LNCAP (cell line): ENCODE data around the gene PBX1.
A peak's percentile ranks its signal among the peaks of the same experiment; 100 is the strongest.

Source experiments
- TF ChIP-seq, protein P1 (sequence below): fragments of 450-650 bp; IDR thresholded peaks from 2 replicates; pipeline ENCODE4 v1.5.1; 2017; ENCODE audit warnings: mild to moderate bottlenecking

PBX1 gene

DNA sequence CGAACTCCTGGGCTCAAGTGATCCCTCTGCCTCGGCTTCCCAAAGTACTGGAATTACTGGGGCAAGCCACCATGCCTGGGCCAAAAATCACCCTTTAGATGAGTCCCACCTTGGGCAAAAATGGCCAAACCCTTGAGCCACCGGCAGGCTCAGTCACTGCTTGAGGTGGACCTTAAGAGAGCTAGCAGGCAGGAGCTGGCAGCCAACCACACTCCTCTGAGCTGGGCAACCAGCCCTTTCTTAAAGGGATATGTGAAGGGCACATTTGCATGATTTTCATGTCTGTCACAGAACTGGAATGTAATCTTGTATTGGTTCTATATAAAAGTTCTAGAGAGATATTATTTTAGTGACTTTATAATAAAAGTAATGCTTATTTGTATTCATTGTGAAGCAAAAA lies 316.5 kb downstream of the PBX1 start:
- TF ChIP-seq, protein P1, sequence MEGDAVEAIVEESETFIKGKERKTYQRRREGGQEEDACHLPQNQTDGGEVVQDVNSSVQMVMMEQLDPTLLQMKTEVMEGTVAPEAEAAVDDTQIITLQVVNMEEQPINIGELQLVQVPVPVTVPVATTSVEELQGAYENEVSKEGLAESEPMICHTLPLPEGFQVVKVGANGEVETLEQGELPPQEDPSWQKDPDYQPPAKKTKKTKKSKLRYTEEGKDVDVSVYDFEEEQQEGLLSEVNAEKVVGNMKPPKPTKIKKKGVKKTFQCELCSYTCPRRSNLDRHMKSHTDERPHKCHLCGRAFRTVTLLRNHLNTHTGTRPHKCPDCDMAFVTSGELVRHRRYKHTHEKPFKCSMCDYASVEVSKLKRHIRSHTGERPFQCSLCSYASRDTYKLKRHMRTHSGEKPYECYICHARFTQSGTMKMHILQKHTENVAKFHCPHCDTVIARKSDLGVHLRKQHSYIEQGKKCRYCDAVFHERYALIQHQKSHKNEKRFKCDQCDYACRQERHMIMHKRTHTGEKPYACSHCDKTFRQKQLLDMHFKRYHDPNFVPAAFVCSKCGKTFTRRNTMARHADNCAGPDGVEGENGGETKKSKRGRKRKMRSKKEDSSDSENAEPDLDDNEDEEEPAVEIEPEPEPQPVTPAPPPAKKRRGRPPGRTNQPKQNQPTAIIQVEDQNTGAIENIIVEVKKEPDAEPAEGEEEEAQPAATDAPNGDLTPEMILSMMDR: no peak

DNA sequence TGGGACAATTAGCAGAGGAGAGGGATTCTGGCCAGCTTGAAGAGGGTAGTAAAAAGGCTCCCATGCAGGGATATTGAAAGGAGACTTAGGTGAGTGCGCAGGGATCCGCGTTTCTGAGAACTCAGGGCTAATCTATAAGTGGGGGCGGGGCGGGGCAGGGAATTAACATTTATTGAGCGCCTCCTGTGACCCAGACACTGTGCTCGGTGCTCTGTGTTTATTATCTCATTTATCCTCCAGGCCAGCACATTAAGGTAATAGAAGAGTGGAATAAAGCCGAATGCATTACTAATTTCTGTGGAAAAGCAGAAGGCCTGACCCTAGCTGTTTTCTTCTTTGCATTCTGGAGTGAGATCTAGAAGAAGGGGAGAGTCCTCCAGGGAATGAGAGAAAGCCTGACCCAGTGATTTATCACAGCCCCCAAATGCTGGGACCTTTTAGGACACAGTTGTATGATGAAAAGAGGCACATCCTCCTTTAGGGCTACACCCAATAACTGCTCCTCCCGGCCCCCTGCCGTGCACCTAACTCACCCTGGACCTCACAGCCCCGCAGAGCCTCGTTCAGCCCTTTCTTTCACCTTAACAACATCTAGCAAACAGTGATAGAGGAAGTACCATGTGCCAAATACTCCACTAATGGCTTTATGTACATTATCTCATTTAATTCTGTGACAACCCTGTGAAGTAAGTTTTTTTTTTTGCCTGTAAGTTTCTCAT lies 317.6 kb downstream of the PBX1 start:
- TF ChIP-seq, protein P1: no peak

DNA sequence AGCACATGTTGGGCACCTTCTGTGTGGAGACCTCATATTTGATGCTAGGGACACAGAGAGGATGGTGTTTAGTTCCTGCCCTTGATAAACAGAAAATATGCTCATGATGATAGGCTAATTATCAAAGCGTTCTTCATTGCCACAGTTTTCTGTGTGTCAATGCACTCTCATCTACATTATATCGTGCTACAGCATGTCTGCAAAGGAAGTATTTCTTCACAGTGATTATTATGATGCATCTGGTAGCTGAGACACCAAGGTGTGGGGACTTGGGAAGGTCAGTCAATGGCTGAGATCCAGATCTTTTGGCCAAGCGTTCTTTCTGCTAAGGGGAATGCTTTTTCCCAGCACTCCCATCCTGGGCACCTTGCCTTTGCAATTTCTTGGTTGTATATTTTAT lies 321.2 kb downstream of the PBX1 start:
- TF ChIP-seq, protein P1: no peak

DNA sequence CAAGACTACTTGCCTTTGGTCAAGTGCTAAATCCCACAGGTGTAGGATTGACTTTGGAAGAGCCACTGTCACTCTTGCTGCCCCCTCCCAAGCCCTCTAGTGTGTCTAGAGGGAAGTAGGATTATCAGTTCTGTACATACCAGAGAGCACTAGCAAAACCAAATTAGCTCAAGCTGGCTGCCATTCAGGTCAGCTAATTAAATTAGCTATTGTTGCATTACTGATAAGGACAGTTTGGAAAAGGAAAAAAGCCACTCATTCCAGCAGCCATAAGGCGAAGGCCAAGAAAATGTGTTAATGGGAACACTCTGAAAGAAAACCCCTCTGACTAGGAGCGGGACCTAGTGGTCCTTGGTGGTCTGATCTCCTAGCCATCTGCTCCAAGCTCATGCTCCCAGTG lies 321.7 kb downstream of the PBX1 start:
- TF ChIP-seq, protein P1: no peak

DNA sequence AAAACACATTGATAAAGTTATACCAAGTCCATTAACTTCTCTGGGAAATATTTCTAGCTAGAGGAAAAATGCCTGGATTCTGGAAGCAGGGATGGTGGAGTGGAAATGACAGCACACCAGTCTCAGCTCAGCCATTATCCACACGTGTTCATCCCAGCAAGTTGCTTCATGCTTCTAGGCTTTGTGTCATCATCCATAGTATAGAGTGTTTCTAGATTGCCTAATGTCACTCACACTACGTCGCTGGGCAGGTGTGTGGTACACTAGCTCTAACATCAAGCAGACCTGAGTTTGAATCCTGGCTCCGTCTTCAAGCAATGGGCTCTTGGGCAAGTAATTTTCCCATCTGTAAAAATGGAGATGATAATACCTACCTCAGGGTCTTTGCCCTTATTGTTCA lies 326.3 kb downstream of the PBX1 start:
- TF ChIP-seq, protein P1: no peak

DNA sequence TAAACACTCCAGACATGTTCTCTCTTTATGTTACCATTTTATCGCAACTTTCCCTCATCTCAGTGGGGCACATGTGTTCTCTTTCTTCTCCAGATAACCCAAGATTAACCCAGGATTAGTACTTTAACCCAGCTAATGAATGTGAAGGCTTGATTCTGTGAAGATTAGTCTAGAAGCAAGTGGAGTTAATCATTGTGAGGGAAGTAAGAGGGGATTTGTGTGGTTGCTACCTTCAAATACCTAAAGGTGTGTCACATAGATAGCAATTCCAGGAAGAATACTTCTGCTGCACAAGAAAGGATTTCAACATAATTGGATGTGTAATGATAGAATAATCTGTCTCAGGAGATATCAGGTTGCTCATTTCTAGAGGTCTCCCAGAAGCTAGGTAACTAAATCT lies 327.1 kb downstream of the PBX1 start:
- TF ChIP-seq, protein P1: no peak

DNA sequence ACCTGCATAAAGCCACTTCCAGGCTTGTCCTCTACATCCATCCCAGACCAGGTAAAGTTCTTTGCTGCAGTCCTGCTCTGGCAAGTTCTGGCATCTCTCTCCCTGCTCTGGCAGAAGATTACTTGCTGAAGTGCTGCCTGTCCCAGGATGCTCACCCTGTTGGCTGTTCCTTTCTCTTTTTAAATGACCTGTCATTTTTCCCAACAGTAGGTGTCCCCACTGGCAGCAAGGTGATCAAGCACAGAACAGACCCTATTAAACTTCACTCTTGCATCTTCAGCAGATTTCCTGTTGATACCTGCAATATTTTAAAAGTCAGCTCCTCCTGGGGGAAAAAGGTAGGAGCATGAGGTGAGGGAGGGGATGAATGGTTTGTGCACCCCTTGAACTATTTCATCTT lies 332.6 kb downstream of the PBX1 start:
- TF ChIP-seq, protein P1: peak; percentile 40; the same call in 1 of the 2 replicates
